B cell (primary cell): ENCODE data around the gene SYNJ2.

ENCODE experiments used
- CTCF ChIP-seq: fragments of 200-600 bp; IDR thresholded peaks from one replicate; pipeline ENCODE4 v1.8.0; 2022; ENCODE audit warnings: antibody characterized with exemption, mild to moderate bottlenecking
- EZH2 ChIP-seq: IDR thresholded peaks from 2 replicates; pipeline ENCODE4 v1.6.1; 2012; ENCODE audit warnings: borderline replicate concordance, low read depth, mild to moderate bottlenecking, moderate library complexity, low read length; ENCODE audit not compliant: insufficient read depth, poor library complexity, severe bottlenecking

GRCh38 chr6:158030380-158031300 lies 49.0 kb downstream of the SYNJ2 start:
- TF ChIP-seq CTCF = no peak
- TF ChIP-seq EZH2 = no peak
